Neural progenitor cell (in vitro differentiated cells): ENCODE measurements around the gene OGDHL.

ENCODE experiments used
- EZH2 ChIP-seq: fragments of 200-600 bp; sonication (generic); IDR thresholded peaks from 2 replicates; pipeline ENCODE4 v1.6.1; 2017; ENCODE audit warnings: antibody characterized with exemption, mild to moderate bottlenecking, moderate library complexity
- TF ChIP-seq, protein P1 (sequence below): fragments of 200-600 bp; sonication (generic); IDR thresholded peaks from 2 replicates; pipeline ENCODE4 v1.5.1; 2017; ENCODE audit warnings: antibody characterized with exemption, mild to moderate bottlenecking

- TF ChIP-seq, protein P1, sequence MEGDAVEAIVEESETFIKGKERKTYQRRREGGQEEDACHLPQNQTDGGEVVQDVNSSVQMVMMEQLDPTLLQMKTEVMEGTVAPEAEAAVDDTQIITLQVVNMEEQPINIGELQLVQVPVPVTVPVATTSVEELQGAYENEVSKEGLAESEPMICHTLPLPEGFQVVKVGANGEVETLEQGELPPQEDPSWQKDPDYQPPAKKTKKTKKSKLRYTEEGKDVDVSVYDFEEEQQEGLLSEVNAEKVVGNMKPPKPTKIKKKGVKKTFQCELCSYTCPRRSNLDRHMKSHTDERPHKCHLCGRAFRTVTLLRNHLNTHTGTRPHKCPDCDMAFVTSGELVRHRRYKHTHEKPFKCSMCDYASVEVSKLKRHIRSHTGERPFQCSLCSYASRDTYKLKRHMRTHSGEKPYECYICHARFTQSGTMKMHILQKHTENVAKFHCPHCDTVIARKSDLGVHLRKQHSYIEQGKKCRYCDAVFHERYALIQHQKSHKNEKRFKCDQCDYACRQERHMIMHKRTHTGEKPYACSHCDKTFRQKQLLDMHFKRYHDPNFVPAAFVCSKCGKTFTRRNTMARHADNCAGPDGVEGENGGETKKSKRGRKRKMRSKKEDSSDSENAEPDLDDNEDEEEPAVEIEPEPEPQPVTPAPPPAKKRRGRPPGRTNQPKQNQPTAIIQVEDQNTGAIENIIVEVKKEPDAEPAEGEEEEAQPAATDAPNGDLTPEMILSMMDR: no peak
- no peak for TF ChIP-seq EZH2
Observed at GRCh38 chr10:49696311-49696710, 65.8 kb downstream of the OGDHL start.
